Measurements from ENCODE around the gene EXOC4. TPM values are rescaled to one million over a fixed set of nuclear protein-coding genes. Genes with fewer than 3 reads are reported as not detected.

EXOC4 gene
- total RNA-seq, 1 donor from 2014 or later = 51.6 TPM

GRCh38 chr7:133529861-133530260 is 277.0 kb downstream of the EXOC4 start:
- Histone ChIP-seq H3K27me3 (ENCODE audit: control insufficient read depth, insufficient read depth, low read length) (no peaks in the 10 kb centered on the region), H3K4me3 (ENCODE audit: low read depth, low read length) (no peak overlapping the region), H3K36me3 (ENCODE audit: control insufficient read depth, insufficient read depth, low read length) (no peaks in the 10 kb centered on the region)
- no peak for TF ChIP-seq CTCF (IDR thresholded peaks at IDR 0.05; ENCODE audit: insufficient read depth, low read length, poor library complexity, severe bottlenecking)
- no peak for DNase-seq (ENCODE audit: low read depth)

GRCh38 chr7:133530682-133531081 is 277.8 kb downstream of the EXOC4 start:
- DNase-seq (ENCODE audit: low read depth) = no peak
- Histone ChIP-seq H3K27me3 (ENCODE audit: control insufficient read depth, insufficient read depth, low read length) (no peaks in the 10 kb centered on the region), H3K4me3 (ENCODE audit: low read depth, low read length) (no peak overlapping the region), H3K36me3 (ENCODE audit: control insufficient read depth, insufficient read depth, low read length) (no peaks in the 10 kb centered on the region)
- TF ChIP-seq CTCF (IDR thresholded peaks at IDR 0.05; ENCODE audit: insufficient read depth, low read length, poor library complexity, severe bottlenecking) = no peak

GRCh38 chr7:133534816-133535215 is 281.9 kb downstream of the EXOC4 start:
- DNase-seq (ENCODE audit: low read depth) = no peak
- Histone ChIP-seq H3K4me3 (ENCODE audit: low read depth, low read length) (no peak overlapping the region), H3K27me3 (ENCODE audit: control insufficient read depth, insufficient read depth, low read length) (no peaks in the 10 kb centered on the region), H3K36me3 (ENCODE audit: control insufficient read depth, insufficient read depth, low read length) (no peaks in the 10 kb centered on the region)
- no peak for TF ChIP-seq CTCF (IDR thresholded peaks at IDR 0.05; ENCODE audit: insufficient read depth, low read length, poor library complexity, severe bottlenecking)

GRCh38 chr7:133535308-133535707 is 282.4 kb downstream of the EXOC4 start:
- DNase-seq (ENCODE audit: low read depth) = no peak
- no peak for TF ChIP-seq CTCF (IDR thresholded peaks at IDR 0.05; ENCODE audit: insufficient read depth, low read length, poor library complexity, severe bottlenecking)
- H3K4me3 ChIP-seq (ENCODE audit: low read depth, low read length) = no peak overlapping the region
- no peaks in the 10 kb centered on the region for H3K36me3 ChIP-seq (ENCODE audit: control insufficient read depth, insufficient read depth, low read length)
- H3K27me3 ChIP-seq (ENCODE audit: control insufficient read depth, insufficient read depth, low read length) = no peaks in the 10 kb centered on the region

GRCh38 chr7:133536450-133536849 is 283.6 kb downstream of the EXOC4 start:
- no peaks in the 10 kb centered on the region for H3K27me3 ChIP-seq (ENCODE audit: control insufficient read depth, insufficient read depth, low read length)
- DNase-seq (ENCODE audit: low read depth) = no peak
- H3K4me3 ChIP-seq (ENCODE audit: low read depth, low read length) = no peak overlapping the region
- H3K36me3 ChIP-seq (ENCODE audit: control insufficient read depth, insufficient read depth, low read length) = no peaks in the 10 kb centered on the region
- no peak for TF ChIP-seq CTCF (IDR thresholded peaks at IDR 0.05; ENCODE audit: insufficient read depth, low read length, poor library complexity, severe bottlenecking)

- no peak for TF ChIP-seq CTCF (IDR thresholded peaks at IDR 0.05; ENCODE audit: insufficient read depth, low read length, poor library complexity, severe bottlenecking)
- Histone ChIP-seq H3K36me3 (ENCODE audit: control insufficient read depth, insufficient read depth, low read length) (no peaks in the 10 kb centered on the region), H3K27me3 (ENCODE audit: control insufficient read depth, insufficient read depth, low read length) (no peaks in the 10 kb centered on the region), H3K4me3 (ENCODE audit: low read depth, low read length) (no peak overlapping the region)
- no peak for DNase-seq (ENCODE audit: low read depth)
Measured at GRCh38 chr7:133539016-133539415, 286.1 kb downstream of the EXOC4 start.
